ENCODE measurements around the gene PANK1. TPM values are rescaled to one million over a fixed set of nuclear protein-coding genes. Genes with fewer than 3 reads are reported as not detected.

The PANK1 gene
- total RNA-seq, 2 experiments from 2014 or later = 2.3 to 3.9 TPM

DNA sequence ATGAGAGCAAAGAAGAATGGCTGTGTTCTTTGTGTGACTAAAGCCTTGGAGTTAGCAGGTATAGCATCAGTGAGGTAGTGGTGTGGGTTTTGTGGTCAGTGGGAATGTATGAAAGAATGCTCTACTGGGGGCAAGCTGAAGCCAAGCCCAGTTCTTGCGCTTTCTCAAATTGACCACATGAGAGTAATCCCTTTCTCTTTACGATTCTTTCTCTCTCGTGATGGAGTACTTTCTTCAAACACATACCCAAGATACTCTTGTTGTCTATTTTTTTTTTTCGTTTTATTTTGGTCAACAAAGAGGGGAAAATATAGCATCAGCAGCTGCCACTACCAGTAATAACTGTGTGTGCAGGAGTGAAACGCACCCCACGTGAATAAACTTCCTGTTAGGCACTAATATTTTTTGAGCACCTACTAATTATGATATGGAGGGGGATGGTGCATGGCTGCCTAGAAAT, 8.4 kb upstream of the PANK1 start:
- CTCF ChIA-PET = no interaction called here
- ATAC-seq = no peak
- peaks cover 6% of the 10 kb centered on the region for H3K27me3 Mint-ChIP-seq
- H3K27ac Mint-ChIP-seq = no peak overlapping the region
- intact Hi-C loops (cut with micrococcal nuclease) = no loop called here
- H3K9me3 Mint-ChIP-seq = no peaks in the 10 kb centered on the region
- H3K4me3 Mint-ChIP-seq = no peak overlapping the region
- DNase-seq = no peak
- no peak for TF ChIP-seq CTCF (IDR thresholded peaks at IDR 0.05)
- no peaks in the 10 kb centered on the region for H3K36me3 Mint-ChIP-seq (ENCODE audit: low read depth)
- POLR2A ChIA-PET = no interaction called here
- no peaks in the 10 kb centered on the region for H3K4me1 Mint-ChIP-seq (ENCODE audit: low read depth)

DNA sequence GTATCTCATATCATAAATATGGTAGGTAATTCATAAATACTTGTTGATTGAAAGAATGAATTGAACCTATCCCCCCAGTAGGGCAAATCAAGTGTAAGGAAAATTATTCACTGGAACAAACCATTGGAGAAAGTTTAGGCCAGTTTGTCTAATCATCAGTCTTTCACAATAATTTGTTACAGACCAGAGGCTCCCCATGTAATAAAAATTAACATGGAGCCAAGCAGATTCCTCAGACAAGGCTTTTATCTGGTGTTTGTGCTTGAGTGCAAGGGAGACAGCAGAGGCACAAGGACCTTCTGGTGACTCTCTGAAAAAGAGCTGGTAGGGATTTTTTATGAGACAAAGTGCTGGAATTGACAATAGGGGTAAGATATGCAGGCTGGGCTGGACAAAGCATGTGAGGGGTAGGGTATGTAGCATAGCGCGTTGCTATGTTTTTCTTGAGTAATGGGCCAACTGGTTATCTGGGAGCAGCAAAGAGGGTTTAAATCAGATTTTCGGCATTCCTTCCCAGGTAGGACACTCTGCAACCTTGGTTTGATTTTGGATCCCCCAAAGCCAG, 7.8 kb upstream of the PANK1 start:
- ChIA-PET POLR2A (no interaction called here), CTCF (no interaction called here)
- Mint-ChIP-seq H3K27me3 (peaks cover 10% of the 10 kb centered on the region), H3K9me3 (no peaks in the 10 kb centered on the region), H3K4me3 (no peak overlapping the region), H3K27ac (no peak overlapping the region), H3K36me3 (ENCODE audit: low read depth) (no peaks in the 10 kb centered on the region), H3K4me1 (ENCODE audit: low read depth) (no peaks in the 10 kb centered on the region)
- no peak for TF ChIP-seq CTCF (IDR thresholded peaks at IDR 0.05)
- DNase-seq (no peak), ATAC-seq (no peak)
- intact Hi-C loops (cut with micrococcal nuclease) = no loop called here

DNA sequence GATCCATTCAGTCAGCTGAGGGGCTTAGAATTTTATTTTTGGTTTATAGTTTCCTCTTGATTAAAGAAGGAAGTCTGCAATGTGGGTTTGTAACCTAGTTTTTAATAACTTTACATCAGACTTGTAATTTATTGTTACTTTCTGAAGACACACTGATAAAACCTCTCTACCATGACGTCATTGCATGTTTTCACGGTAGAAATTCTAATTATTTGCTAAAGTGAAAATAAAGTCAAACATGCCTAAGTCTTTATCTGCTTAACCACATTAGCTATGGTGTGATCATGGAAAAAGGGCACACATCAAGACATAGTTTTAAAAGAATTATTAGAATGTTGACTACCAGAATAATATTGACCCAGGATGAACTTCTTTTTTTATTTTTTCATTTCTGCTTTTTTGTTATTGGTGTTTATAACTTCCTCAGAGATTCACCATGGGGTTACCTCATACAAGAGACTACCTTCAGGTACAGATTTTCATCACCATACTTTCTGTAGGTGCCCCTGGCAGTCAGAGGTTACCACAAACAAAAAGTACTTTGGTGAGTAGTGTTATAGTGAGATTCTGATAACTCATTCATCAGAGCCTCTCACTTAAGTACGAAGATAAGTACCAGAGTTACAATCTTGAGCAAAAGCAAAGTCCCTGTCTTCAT, 7.0 kb upstream of the PANK1 start:
- no peak overlapping the region for H3K4me3 Mint-ChIP-seq
- POLR2A ChIA-PET = no interaction called here
- intact Hi-C loops (cut with micrococcal nuclease) = no loop called here
- H3K27me3 Mint-ChIP-seq = peaks cover 14% of the 10 kb centered on the region
- H3K9me3 Mint-ChIP-seq = no peaks in the 10 kb centered on the region
- ATAC-seq (no peak), DNase-seq (no peak)
- no peaks in the 10 kb centered on the region for H3K4me1 Mint-ChIP-seq (ENCODE audit: low read depth)
- no peak for TF ChIP-seq CTCF (IDR thresholded peaks at IDR 0.05)
- H3K27ac Mint-ChIP-seq = no peak overlapping the region
- CTCF ChIA-PET = no interaction called here
- H3K36me3 Mint-ChIP-seq (ENCODE audit: low read depth) = no peaks in the 10 kb centered on the region

- ChIA-PET CTCF (interaction anchor here (1.8 kb wide), 1 partner anchor 29 kb away, joined by 3 read pairs; no protein-coding TSS in a partner anchor), POLR2A (no interaction called here)
- no peaks in the 10 kb centered on the region for H3K4me1 Mint-ChIP-seq (ENCODE audit: low read depth)
- H3K9me3 Mint-ChIP-seq = no peaks in the 10 kb centered on the region
- no peak for TF ChIP-seq CTCF (IDR thresholded peaks at IDR 0.05)
- no peak overlapping the region for H3K27ac Mint-ChIP-seq
- DNase-seq (no peak), ATAC-seq (no peak)
- H3K36me3 Mint-ChIP-seq (ENCODE audit: low read depth) = no peaks in the 10 kb centered on the region
- intact Hi-C loops (cut with micrococcal nuclease) = no loop called here
- H3K27me3 Mint-ChIP-seq = peaks cover 17% of the 10 kb centered on the region
- no peak overlapping the region for H3K4me3 Mint-ChIP-seq
These were observed 6.3 kb upstream of the PANK1 start for GRCh38 chr10:89651205-89651915.

- no peak for ATAC-seq
- TF ChIP-seq CTCF (IDR thresholded peaks at IDR 0.05) = no peak
- Mint-ChIP-seq H3K4me3 (no peak overlapping the region), H3K27me3 (peaks cover 19% of the 10 kb centered on the region), H3K4me1 (ENCODE audit: low read depth) (peaks cover 6% of the 10 kb centered on the region), H3K27ac (no peak overlapping the region), H3K9me3 (no peaks in the 10 kb centered on the region), H3K36me3 (ENCODE audit: low read depth) (no peaks in the 10 kb centered on the region)
- ChIA-PET POLR2A (no interaction called here), CTCF (no interaction called here)
- no peak for DNase-seq
- intact Hi-C loops (cut with micrococcal nuclease) = loop anchor here (5.0 kb wide), 1 partner anchor 53 kb away; the partner anchor contains the start of gene KIF20B
These were observed 4.0 kb upstream of the PANK1 start for GRCh38 chr10:89649051-89649450.
